GM18519 (cell line): ENCODE results near the gene KDR.

Source experiments
- ATAC-seq: cut with Tn5 transposase; IDR thresholded peaks from one replicate; pipeline ENCODE4 v1.9.1; 2021; ENCODE audit warnings: mild to moderate bottlenecking, moderate library complexity; ENCODE audit not compliant: unreplicated experiment, low FRiP score

KDR gene

DNA sequence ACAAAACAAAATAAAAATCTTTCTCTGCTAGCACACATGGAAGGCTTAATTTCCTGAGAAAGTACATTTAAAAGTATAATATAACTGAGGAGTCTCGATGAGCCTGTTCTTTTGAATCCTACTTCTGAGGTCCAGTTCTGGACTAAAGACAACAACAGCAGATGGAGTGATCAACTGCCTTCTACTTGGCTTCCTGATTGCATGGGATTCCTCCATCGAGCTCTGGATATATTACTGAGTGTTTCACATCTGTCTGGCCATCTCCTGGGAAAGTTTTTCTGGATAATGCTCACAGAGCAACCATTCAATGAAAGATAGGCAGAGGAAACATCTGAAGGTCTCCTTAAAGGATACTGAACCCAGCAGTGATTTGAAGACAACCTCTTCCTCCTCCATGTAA lies 42.6 kb downstream of the KDR start:
- no peak for ATAC-seq

DNA sequence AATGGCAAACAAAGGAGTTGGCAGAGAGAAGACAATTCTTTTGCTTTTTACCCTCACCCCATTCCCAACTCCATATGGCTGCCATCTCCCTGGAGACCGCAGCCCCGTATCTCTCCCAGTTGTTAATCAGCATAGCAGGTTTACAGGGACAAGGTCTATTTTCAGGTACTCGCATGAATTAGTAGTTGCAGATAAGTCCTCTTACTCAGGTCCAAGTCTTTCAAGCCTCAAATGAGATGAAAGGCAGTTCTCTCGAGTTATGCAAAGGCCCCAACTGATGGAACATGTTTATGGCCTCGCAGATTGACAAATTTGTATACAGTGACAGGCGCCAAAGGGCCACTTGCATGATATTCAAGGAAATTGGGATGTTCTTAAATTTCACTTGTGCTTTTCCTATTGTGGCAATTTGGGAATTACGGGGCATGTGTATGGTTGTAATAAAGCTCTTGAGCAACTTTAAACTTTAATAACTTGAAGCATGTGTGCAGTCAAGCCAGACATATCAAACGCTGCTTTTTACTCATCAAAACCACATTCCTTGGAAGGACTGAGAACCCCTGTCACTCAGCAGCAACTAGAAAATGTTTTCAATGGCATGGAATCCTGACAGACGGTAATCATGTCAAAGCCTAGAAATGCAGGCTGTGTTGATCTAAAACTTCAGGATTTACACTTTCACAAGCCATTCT lies 45.1 kb downstream of the KDR start:
- ATAC-seq = no peak

DNA sequence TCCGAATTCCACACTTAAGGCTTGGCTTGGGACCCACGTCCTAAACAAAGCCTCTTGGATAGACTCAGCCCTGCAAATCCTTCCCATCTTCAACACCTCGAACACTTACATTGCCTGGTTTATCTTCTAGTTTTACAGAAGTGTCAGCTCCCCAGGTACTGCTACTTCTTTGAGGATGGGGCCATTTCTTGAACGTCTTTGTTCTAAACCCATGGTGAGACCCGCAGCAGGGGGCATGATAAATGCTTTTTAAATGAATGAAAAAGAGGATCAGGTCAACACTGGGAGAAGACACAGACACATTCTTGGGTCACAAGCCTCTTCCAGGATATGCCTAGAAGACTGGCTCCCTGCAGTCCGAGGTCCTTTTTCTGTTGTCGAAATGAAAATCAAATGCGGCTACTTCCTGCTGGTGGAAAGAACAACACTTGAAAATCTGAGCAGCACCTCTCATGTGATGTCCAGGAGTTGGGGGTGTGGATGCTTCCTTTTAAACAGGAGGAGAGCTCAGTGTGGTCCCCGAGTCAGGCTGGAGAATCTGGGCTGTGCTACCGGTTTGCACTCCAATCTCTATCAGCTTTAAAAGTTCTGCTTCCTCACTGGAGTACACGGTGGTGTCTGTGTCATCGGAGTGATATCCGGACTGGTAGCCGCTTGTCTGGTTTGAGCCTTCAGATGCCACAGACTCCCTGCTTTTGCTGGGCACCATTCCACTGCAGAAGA lies 45.8 kb downstream of the KDR start:
- ATAC-seq = no peak

DNA sequence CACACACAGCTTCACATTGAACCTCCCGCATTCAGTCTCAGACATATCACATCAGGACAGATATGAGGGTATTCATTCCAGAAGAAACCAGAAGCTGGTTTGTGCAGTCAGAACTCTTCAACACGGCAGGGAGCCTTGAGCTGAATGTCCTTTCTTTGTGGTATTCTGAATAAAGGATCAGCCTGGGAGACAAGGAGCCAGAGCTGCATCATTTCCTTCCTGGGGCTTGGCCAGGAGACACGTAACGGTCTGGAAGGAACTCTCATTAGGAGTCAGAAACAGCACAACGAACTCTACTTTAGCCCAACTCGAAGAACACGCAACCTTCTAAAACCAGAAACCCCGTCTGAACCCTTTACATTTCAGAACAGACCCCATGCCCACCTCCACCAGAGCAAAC lies 46.4 kb downstream of the KDR start:
- no peak for ATAC-seq

DNA sequence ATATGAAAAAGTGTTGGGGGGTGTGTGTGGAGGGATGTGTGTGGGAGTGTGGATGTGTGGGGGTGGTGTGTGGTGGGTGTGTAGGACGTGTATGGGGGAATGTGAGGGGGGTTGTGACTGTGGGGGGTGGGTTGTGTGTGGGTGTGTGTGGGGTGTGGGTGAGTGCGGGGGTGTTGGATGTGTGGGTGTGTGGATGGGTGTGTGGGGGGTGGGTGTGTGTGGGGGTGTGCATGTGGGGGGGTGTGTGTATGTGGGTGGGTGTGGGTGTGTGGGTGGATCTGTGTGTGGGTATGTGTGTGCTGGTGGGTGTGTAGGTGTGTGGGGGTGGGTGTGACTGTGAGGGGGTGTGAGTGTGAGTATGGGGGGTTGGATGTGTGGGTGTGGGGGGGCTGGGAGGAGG lies 47.8 kb downstream of the KDR start:
- no peak for ATAC-seq

DNA sequence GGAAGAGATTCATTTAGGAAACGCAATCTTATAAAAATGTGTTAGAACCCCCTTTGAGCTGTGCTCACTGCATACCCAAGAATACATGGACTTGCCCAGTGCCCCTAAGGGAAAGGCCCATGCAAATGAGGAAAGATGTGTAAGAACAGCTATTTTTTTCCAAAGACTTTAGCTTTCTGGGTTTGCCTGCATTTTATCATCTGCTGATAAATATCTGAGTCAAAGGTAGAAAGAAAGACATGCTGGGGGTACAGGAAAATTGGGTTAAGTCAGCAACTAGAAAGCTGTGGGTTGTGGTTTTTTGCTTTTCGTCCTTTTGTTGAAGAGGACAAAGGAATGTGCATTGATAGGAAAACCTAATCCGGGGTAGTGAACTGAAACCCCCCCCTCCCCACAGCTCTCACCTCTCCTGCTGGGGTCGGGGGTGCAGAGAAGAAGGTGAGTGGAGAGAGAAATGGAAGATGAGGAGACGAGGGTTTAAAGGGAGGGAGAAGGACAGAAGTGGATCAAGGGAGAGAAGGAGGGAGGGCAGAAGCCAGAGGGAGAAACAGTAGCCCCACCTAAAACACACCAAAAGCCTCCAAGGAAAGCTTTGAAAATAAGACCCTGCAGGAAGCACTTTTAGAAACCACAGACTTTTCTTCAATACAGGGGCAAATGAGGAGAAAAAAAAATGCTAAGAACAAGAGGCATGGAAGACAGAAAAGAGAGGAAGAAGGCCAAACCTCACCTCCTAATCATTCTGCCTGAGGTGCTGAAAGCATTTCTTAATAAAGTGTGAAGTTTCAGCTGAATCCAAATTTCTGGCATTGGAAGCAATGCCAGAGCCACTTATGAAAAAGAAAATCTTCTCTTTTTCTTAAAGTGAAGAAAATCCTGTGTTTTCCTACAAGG lies 49.3 kb downstream of the KDR start:
- ATAC-seq = no peak

DNA sequence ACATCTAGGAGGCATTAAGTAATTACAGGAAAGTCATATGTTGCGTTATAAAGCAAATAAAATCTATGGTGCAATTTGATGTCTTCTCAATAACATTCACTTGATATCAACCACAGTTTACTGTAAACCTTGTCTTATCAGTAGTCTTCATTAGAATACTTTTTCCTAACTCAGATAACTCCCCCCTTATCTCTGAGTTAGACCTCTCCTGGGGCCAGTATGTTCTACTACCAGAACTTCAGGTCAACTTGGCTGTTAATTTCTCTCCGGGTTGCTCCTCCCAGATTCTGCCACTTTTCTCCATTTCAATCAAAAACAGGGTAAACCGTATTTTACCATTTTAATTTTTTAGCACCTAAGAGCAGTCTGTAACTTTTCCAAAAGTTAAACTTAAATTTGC lies 50.0 kb downstream of the KDR start:
- no peak for ATAC-seq

DNA sequence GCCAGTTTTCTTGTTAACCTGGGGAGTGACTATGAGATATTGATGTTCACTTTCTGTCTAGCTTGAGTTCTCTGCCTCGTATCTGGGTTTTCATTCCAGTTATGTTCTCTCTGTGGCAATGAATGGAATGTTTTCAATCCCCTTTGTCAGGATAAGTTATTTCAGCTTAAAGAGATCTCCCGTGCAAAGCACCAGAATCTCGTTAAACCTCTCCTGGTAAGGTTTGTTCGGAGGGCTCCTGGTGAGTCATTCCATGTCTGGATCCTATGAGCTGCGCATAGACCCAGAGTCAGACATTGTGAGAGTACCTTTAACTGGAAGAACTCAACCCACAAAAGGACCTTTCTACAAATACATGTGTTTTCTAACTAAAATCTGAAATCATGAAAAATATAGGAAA lies 51.0 kb downstream of the KDR start:
- ATAC-seq = no peak

DNA sequence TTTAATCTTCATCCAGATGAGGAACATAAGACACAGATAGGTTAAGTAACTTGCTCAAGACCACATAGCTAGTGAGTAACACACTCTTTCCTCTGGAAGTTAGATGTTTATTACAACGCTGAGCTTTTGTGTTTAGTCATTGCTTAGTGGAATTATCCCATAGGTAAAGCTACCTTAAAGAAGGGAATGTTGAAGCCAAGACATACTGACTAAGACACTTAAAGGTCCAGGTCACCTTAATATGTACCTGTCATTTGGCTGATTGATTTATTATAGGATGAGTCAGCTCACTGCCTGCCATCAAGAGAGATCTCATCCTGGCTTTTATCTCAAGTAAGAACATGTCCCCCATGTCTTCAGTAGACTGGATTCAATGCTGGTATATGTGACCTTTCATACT lies 53.4 kb downstream of the KDR start:
- no peak for ATAC-seq

DNA sequence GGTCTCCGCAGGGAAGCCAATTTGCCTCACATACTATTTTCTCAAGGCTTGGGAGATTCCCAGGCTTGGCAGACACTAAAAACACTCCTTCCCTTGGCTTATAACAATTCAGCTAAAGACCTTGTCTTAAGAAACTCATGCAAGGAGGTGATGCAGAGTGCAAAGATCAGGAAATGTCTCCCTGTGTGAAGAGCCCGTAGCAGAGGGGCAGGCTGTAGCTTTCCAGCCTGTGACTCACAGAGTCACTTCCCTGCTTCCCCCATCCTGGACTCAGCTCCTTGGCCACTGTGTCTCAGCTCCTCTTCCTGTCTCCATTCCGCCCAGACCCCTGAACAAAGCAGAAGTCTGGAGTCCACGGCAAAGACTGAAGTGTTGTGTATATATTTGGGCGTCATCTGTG lies 56.1 kb downstream of the KDR start:
- no peak for ATAC-seq

DNA sequence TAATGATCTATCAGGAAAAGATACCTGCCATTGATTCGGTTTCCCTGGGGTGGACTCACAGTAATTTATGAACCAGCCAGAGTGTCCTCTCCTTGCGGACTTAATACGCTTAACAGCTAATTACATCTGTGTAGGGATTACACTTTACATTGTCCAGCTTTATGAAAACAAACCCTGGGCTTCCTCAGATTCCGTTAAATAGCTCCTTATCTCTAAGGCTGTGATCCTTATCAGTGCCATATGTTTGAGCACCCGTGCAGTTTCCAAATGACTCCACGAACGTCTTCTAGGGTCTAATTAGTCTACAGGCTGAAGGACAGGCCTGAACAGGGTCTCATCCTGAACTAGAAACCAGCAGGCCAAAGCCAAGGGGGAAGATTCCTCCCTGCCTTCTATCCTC lies 56.9 kb downstream of the KDR start:
- no peak for ATAC-seq

DNA sequence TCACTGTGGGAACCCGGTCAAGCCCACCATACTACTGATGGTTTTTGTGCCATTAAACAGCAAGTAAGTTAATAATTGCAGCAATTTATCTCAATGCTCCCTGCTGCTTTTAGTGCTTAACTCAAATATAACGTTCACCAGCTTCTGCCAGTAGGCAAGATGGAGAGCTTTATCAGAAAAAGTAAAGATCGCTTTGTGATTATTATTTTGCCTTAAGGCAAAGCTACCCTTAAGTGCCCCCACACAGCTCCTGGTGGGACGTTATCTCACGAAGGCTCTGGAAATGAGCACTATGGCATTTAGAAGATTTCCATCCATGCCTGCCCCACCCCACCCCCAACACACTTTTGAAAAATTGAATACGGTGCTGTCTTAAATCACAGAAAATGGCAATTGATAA lies 59.4 kb downstream of the KDR start:
- ATAC-seq = no peak

DNA sequence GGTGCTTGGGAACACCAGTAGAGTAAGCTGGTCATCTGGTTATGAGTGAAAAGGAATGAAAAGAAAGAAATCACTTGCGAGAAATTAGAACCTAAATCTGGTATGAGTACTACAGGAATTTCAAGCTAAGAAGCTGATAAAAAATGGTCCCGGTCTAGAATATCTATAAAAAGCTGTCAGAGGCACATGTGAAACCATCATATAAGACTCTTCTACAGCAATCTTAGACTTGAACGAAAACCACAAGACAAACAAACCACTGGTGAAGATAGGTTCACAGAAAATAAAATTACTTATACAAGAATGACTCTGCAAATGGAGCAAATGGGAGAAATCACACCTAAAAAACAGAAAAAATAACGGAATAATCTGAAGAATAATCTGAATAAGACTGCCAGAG lies 69.9 kb downstream of the KDR start:
- ATAC-seq = no peak

DNA sequence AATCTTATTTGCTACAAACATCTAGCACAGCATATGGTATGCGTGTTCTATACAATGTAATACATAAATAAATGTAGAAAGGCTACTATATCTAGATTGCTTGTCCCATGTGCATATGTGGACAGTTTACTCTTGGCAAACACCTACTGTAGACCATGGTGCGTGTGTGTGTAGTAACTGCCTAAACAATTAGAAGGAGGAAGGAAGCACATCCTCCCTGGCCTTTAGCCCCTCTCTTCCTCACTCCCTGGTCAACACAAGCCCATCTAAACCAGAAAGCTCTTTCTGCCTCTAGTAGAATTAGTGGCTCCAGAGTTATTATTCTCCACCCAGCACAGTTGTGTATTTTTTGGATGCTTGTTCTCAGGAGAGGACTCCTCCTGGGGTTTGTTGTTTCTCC lies 73.9 kb downstream of the KDR start:
- no peak for ATAC-seq

DNA sequence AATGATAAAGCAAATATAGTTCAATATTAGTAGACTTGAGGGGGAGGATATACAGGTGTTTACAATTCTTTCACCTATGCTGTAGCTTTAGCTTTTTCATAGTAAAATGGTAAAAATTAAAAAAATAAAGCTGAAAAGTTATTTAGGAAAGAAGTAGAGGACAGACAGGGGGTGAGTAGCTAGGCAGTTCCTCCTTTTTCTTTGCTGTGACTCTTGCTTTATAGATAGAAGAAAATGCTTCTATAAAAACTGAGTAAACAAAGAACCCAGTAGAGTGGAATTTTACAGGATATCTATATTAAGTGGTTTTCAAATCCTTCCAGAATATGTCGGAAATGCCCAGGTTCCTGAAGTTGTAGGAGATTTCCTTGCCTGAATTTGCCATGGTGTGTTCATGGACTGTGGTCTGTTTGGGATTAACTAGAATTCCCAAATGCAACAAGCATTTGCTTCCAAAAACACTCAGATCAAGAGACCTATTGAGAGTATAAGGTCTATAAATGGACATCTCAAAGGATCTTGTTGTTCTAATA lies 74.9 kb downstream of the KDR start:
- ATAC-seq = no peak

DNA sequence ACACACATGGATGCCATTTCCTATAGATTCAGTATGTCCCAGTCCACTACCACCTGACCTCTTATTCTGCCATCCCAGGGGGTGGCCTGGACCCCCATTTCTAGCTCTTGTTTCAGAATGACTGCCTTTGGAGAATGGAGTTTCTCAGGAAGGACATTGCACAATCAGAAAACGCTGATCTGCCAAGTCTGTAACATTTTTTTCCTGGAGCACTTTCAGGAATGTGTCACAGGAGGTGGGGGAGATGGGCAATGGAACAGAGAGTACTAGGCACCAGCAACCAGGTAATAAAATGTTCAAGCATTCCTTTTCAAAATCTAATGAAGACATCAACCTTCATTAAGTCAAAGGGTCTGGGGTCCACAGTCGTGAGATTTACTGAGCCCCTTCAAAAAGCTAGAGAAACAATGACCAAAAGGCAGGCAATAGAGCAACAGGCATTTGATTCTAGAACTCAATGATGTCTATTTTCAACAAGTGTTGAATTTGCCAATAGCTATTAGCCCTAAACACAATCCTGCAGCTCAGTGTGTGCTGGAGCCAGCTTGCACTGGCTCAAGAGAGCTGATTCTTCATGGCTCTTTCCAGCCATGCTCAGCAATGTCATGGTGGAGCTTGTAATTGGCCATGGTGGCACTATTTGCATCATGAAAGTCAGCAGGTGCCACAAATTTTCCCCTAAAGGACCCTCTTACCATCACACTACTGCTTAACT lies 87.1 kb downstream of the KDR start:
- no peak for ATAC-seq

DNA sequence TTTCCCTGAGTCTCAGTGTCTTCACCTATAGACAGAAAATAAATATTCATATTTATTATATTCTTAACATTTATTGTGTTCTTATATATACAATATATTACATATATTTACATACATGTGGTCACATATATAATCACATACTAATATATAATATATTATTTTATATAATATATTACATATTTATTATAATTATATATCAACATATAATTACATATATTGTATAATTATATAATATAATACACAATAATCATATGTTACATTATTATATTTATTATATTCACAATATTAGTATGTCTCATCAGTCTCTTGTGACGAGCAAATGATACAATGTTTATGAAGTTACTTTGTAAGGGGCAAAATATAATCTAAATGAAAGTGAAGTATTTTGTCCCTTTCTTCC lies 87.7 kb downstream of the KDR start:
- no peak for ATAC-seq

DNA sequence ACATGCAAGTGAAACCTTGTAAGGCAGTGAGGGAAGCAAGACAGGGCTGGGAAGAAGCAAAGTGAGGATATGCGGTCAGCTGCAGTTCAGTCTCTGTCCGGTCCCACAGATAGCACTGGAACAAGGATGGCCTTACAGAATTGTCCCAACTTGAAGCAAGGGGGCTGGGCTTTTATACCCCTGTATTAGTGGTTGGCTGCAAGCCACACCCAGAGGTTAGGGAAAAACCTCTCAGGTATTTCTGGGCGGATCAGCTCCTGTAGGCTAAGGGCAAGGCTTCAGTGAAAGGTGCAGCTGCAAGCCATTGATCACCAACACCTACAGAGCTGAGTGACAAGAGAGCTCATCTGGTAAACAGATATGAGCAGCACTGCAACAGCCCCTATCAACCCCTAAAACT lies 89.0 kb downstream of the KDR start:
- no peak for ATAC-seq

DNA sequence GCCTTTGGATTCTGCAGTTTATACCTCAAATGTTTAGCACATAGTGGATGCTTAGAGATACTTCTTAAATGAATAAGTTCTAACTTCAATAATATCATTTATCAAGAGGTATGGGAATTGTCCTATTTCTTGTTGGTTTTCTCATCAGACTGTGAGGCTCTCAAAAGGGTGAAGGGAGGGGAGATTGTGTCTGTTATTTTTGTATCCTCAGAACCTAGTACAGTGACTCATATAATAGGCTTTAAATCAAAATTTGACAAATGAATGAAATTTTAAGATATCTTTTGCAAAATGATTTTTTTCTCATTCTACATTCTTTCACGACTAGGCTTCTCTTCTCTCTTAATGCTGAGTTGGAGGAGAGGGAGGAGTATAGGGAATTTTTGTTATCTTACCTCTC lies 89.5 kb downstream of the KDR start:
- no peak for ATAC-seq

DNA sequence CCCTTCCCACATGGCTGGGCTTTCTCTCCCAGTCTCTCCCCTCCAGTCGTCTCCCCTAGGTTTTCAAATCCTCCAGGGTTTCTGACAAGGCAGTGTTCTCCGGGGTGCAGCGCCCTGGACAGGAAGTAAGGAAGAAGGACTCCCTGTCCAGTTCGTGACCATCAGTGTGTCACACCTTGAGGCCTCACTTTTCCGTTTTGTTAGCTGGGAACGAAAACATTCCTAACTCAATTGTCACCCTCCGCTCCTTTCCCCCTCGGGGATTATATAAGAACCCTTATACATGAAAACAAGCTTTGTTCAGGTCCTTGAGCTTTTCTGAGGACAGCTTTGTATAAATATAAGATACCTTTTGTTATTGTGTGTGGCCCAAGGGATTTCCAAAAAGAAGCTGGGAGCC lies 92.1 kb downstream of the KDR start:
- no peak for ATAC-seq

DNA sequence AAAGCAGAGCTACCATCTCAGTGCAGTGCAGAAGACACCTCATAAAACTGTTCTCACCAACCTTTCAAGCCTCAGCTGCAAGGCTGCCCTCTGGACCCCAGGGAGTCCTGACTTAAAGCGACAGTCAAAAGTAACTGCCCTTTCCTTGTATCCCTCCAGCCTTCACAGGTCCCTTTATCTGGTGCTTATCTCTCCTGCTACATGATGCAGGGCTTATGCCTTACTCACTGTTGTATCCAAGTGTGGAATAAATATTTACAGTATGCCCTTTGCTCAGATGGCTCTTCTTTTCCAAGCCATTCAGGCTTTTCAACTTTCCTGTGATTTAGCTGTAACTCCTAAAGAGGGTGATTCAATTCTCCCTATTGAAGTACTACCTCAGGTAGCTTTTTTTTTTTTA lies 92.6 kb downstream of the KDR start:
- no peak for ATAC-seq
